HepG2 (cell line): ENCODE data around the gene TRAF4. TPM values are rescaled to one million over a fixed set of nuclear protein-coding genes. Genes with fewer than 3 reads are reported as not detected.

Source experiments
- ATAC-seq: fragments of 200-7000 bp; cut with Tn5 transposase; 3 replicates; pipeline ENCODE4 v1.9.1; 2020; ENCODE audit warnings: mild to moderate bottlenecking, moderate library complexity
- BruUV-seq: library from RNA; stranded (reverse); fragments of 400-500 nt; replicated peaks from 2 replicates; lab custom pipeline; 2021; lab: Mats Ljungman, UMichigan
- CTCF ChIA-PET: fragments of 300-600 bp; formaldehyde crosslinking; extraction: SDS; loops from one replicate; lab custom pipeline; 2021; ENCODE audit warnings: low total read pairs, inconsistent platforms, low intra/inter-chr PET ratio; lab: Yijun Ruan, JAX
- POLR2A ChIA-PET: fragments of 350-600 bp; sonication (Branson Sonifier 250); formaldehyde crosslinking; loops from one replicate; lab custom pipeline; 2020; ENCODE audit warnings: antibody characterized with exemption, inconsistent platforms; lab: Yijun Ruan, JAX
- DNase-seq: peaks from one replicate; pipeline ENCODE4 v3.0.0-alpha.2; 2015; ENCODE audit warnings: low spot score
- FAIRE-seq: peaks from 3 replicates; lab custom pipeline; 2011; peaks lifted over from hg19 to GRCh38; lab: Jason Lieb, UNC
- H2AFZ ChIP-seq: one replicate; pipeline ENCODE4 v1.6.1; 2011; ENCODE audit warnings: low read length, inconsistent platforms
- H3K27ac ChIP-seq: fragments of 300-600 bp; 3 replicates; pipeline ENCODE4 v1.8.0; 2011; ENCODE audit warnings: mixed run types, mild to moderate bottlenecking, mixed read lengths, low read length, inconsistent platforms; ENCODE audit not compliant: insufficient read depth; ENCODE audit errors: extremely low read length
- H3K27me3 ChIP-seq, 2 experiments: fragments of 200-600 bp in 1 of 2; 2 replicates in 1 of 2; 3 replicates in 1 of 2; pipeline versions ENCODE4 v1.6.0 to v1.8.0; 2011; ENCODE audit warnings: low read length in 2 of 2, mild to moderate bottlenecking in 2 of 2, moderate library complexity in 2 of 2, inconsistent platforms in 1 of 2; ENCODE audit not compliant: insufficient read depth in 2 of 2, control insufficient read depth in 1 of 2
- H3K36me3 ChIP-seq, 2 experiments: fragments of 200-600 bp in 1 of 2; replicated peaks in 1 of 2; 2 replicates in 1 of 2; 3 replicates in 1 of 2; pipeline versions ENCODE4 v1.5.1 to v1.8.0; 2011; ENCODE audit warnings: low read length in 2 of 2, inconsistent platforms in 1 of 2; ENCODE audit not compliant: insufficient read depth in 2 of 2, control insufficient read depth in 1 of 2
- H3K4me1 ChIP-seq: 2 replicates; pipeline ENCODE4 v1.5.1; 2012; ENCODE audit warnings: low read length, inconsistent platforms; ENCODE audit not compliant: insufficient read depth
- H3K4me2 ChIP-seq: 2 replicates; pipeline ENCODE4 v1.6.0; 2011; ENCODE audit warnings: low read depth, low read length, inconsistent platforms
- H3K4me3 ChIP-seq, 3 experiments: fragments of 200-600 bp in 1 of 3; sonication (generic), shearing (Covaris generic) in 1 of 3; replicated peaks in 1 of 3; 2 replicates each; pipeline ENCODE4 v1.5.1; 2011 to 2016; ENCODE audit warnings: low read length in 3 of 3, inconsistent platforms in 2 of 3, low read depth in 2 of 3, mild to moderate bottlenecking in 2 of 3, control low read depth in 1 of 3, mixed read lengths in 1 of 3; ENCODE audit not compliant: insufficient read depth in 1 of 3
- H3K79me2 ChIP-seq: one replicate; pipeline ENCODE4 v1.6.1; 2011; ENCODE audit warnings: low read length, inconsistent platforms; ENCODE audit not compliant: insufficient read depth
- H3K9ac ChIP-seq: 2 replicates; pipeline ENCODE4 v1.6.0; 2011; ENCODE audit warnings: mild to moderate bottlenecking, low read depth, low read length, inconsistent platforms; ENCODE audit not compliant: insufficient read depth
- H3K9me3 ChIP-seq: 2 replicates; pipeline ENCODE4 v1.5.1; 2012; ENCODE audit warnings: mild to moderate bottlenecking, low read length
- H4K20me1 ChIP-seq: 2 replicates; pipeline ENCODE4 v1.6.0; 2011; ENCODE audit warnings: inconsistent platforms, mild to moderate bottlenecking, low read length, moderate library complexity; ENCODE audit not compliant: insufficient read depth
- NCOA2 ChIP-seq: sonication (generic); formaldehyde crosslinking; IDR thresholded peaks from 2 replicates; pipeline ENCODE4 v1.8.0; 2022; ENCODE audit warnings: inconsistent platforms
- NFATC3 ChIP-seq: sonication (generic); formaldehyde crosslinking; IDR thresholded peaks from 2 replicates; pipeline ENCODE4 v1.5.1; 2020; ENCODE audit warnings: mild to moderate bottlenecking, missing genetic modification reagents
- NFYC ChIP-seq: IDR thresholded peaks from 2 replicates; pipeline ENCODE4 v1.6.1; 2016; ENCODE audit warnings: missing genetic modification reagents, missing compliant biosample characterization
- PRPF4 ChIP-seq: fragments of 200-400 bp; formaldehyde crosslinking; IDR thresholded peaks from 2 replicates; pipeline ENCODE4 v1.6.1; 2016; ENCODE audit warnings: low read length, low read depth; ENCODE audit not compliant: poor library complexity, severe bottlenecking
- RFX1 ChIP-seq: fragments of 450-650 bp; IDR thresholded peaks from 2 replicates; pipeline ENCODE4 v1.6.1; 2017
- ZNF143 ChIP-seq: sonication (generic); formaldehyde crosslinking; IDR thresholded peaks from 2 replicates; pipeline ENCODE4 v1.4.0; 2020; ENCODE audit warnings: missing genetic modification reagents
- ZNF777 ChIP-seq: sonication (generic); formaldehyde crosslinking; IDR thresholded peaks from 2 replicates; pipeline ENCODE4 v1.4.0; 2020; ENCODE audit warnings: missing genetic modification reagents
- WGBS: methylation state at CpG from one replicate; pipeline ENCODE4 v1.1.6; 2017; ENCODE audit warnings: low lambda C conversion rate; 5-methylcytosine and 5-hydroxymethylcytosine counted together
- in situ Hi-C: cut with HindIII; loops from 2 replicates; pipeline ENCODE4 v1.10.0; 2017; ENCODE audit warnings: low pct_unique_long_range_greater_than_20kb; ENCODE audit not compliant: extremely low pct_ligation_motif_present
- intact Hi-C: fragments of 100-400 bp; cut with micrococcal nuclease; formaldehyde crosslinking; loops from one replicate; pipeline ENCODE4 v1.10.0; 2022; ENCODE audit not compliant: unreplicated experiment
- polyA plus RNA-seq, 8 experiments: library from polyadenylated mRNA; depleted of rRNA in 3 of 8; stranded (reverse) in 7 of 8; unstranded in 1 of 8; fragments of >200 nt; fragmentation: Illumina TruSeq in 4 of 8; extraction: Trizol in 4 of 8; gene quantifications; 2 replicates each; pipeline versions ENCODE4 v1.2.1 to v1.2.3, GENCODE V29; 2011 to 2016; ENCODE audit warnings: low read depth in 4 of 8, missing spikeins in 1 of 8, mixed read lengths in 1 of 8; ENCODE audit not compliant: insufficient read depth in 1 of 8
- total RNA-seq, 5 experiments: library from RNA; depleted of rRNA; stranded (reverse); fragments of >200 nt; fragmentation: Illumina TruSeq; extraction: Trizol; gene quantifications; 2 replicates each; pipeline ENCODE4 v1.2.3, GENCODE V29; 2016; ENCODE audit warnings: low read depth in 1 of 5
- TF ChIP-seq, protein P1 (sequence below): sonication (generic); formaldehyde crosslinking; IDR thresholded peaks from 2 replicates; pipeline ENCODE4 v1.4.0; 2020; ENCODE audit warnings: missing genetic modification reagents
- TF ChIP-seq, protein P2 (sequence below): sonication (generic); formaldehyde crosslinking; IDR thresholded peaks from 2 replicates; pipeline ENCODE4 v1.5.0; 2020; ENCODE audit warnings: missing genetic modification reagents
- TF ChIP-seq, protein P3 (sequence below): sonication (generic); formaldehyde crosslinking; IDR thresholded peaks from 2 replicates; pipeline ENCODE4 v1.5.0; 2020; ENCODE audit warnings: mild to moderate bottlenecking, missing genetic modification reagents, moderate library complexity
- TF ChIP-seq, protein P4 (sequence below): sonication (generic); formaldehyde crosslinking; IDR thresholded peaks from 2 replicates; pipeline ENCODE4 v1.5.1; 2020; ENCODE audit warnings: missing genetic modification reagents, mild to moderate bottlenecking, borderline replicate concordance
- TF ChIP-seq, protein P5 (sequence below): sonication (generic); formaldehyde crosslinking; conservative IDR thresholded peaks from 2 replicates; pipeline ENCODE4 v1.4.0; 2020; ENCODE audit warnings: missing genetic modification reagents

Gene TRAF4
- total and polyA plus RNA-seq, 2 of the 13 experiments (the other 11 are each of a cell fraction or from before 2014, with no cell fraction given) = 86.0 to 89.9 TPM

DNA sequence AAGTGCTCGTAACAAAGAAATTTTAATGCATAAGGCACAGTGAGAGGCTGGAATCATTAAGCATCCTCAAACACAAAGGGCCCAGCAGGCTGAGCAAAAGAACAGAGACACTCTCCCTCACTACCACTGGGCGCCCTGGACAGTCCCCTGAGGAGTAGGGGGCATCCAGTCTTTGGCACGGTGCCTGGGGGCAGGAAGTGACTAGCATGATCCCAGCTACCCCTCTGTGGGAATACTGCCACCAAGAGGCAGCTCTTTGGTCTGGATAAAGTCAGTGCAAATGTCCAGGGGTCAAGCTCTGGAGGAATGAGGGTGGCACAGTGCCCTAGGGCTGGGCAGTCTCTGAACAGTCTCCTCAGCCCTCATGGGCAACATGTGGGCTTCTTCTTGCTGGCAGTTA lies 29.5 kb upstream of the TRAF4 start:
- Histone ChIP-seq H3K27me3 (peaks cover 2 to 3% of the 10 kb centered on the region in 2 experiments; a peak in 2 of 5 replicates), H3K9ac (no peak overlapping the region), H3K79me2 (no peaks in the 10 kb centered on the region), H4K20me1 (no peaks in the 10 kb centered on the region), H3K9me3 (no peaks in the 10 kb centered on the region), H3K4me3 (no peak overlapping the region), H3K4me2 (no peak overlapping the region), H3K36me3 (no peaks in the 10 kb centered on the region), H3K27ac (no peak overlapping the region), H3K4me1 (peaks cover 54% of the 10 kb centered on the region), H2AFZ (no peak overlapping the region)
- ChIA-PET POLR2A (interaction anchor here (10.1 kb wide), 1 partner anchor 15 kb away, joined by 145 read pairs; no protein-coding TSS in a partner anchor), CTCF (no interaction called here)
- in situ Hi-C loops = no loop called here
- FAIRE-seq (no peak), ATAC-seq (no peak), DNase-seq (no peak)
- BruUV-seq = no TSS peak
- 43% methylated on average over 3 of the region's 3 CpGs for WGBS
- intact Hi-C loops = no loop called here
- TF ChIP-seq, protein P1, sequence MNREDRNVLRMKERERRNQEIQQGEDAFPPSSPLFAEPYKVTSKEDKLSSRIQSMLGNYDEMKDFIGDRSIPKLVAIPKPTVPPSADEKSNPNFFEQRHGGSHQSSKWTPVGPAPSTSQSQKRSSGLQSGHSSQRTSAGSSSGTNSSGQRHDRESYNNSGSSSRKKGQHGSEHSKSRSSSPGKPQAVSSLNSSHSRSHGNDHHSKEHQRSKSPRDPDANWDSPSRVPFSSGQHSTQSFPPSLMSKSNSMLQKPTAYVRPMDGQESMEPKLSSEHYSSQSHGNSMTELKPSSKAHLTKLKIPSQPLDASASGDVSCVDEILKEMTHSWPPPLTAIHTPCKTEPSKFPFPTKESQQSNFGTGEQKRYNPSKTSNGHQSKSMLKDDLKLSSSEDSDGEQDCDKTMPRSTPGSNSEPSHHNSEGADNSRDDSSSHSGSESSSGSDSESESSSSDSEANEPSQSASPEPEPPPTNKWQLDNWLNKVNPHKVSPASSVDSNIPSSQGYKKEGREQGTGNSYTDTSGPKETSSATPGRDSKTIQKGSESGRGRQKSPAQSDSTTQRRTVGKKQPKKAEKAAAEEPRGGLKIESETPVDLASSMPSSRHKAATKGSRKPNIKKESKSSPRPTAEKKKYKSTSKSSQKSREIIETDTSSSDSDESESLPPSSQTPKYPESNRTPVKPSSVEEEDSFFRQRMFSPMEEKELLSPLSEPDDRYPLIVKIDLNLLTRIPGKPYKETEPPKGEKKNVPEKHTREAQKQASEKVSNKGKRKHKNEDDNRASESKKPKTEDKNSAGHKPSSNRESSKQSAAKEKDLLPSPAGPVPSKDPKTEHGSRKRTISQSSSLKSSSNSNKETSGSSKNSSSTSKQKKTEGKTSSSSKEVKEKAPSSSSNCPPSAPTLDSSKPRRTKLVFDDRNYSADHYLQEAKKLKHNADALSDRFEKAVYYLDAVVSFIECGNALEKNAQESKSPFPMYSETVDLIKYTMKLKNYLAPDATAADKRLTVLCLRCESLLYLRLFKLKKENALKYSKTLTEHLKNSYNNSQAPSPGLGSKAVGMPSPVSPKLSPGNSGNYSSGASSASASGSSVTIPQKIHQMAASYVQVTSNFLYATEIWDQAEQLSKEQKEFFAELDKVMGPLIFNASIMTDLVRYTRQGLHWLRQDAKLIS (CRISPR knock-in tag) = no peak
- no peak for TF ChIP-seq RFX1
- TF ChIP-seq NCOA2 (CRISPR knock-in tag) = no peak
- TF ChIP-seq ZNF777 (CRISPR knock-in tag) = no peak
- TF ChIP-seq, protein P2, sequence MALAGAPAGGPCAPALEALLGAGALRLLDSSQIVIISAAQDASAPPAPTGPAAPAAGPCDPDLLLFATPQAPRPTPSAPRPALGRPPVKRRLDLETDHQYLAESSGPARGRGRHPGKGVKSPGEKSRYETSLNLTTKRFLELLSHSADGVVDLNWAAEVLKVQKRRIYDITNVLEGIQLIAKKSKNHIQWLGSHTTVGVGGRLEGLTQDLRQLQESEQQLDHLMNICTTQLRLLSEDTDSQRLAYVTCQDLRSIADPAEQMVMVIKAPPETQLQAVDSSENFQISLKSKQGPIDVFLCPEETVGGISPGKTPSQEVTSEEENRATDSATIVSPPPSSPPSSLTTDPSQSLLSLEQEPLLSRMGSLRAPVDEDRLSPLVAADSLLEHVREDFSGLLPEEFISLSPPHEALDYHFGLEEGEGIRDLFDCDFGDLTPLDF (CRISPR knock-in tag) = no peak
- TF ChIP-seq, protein P3, sequence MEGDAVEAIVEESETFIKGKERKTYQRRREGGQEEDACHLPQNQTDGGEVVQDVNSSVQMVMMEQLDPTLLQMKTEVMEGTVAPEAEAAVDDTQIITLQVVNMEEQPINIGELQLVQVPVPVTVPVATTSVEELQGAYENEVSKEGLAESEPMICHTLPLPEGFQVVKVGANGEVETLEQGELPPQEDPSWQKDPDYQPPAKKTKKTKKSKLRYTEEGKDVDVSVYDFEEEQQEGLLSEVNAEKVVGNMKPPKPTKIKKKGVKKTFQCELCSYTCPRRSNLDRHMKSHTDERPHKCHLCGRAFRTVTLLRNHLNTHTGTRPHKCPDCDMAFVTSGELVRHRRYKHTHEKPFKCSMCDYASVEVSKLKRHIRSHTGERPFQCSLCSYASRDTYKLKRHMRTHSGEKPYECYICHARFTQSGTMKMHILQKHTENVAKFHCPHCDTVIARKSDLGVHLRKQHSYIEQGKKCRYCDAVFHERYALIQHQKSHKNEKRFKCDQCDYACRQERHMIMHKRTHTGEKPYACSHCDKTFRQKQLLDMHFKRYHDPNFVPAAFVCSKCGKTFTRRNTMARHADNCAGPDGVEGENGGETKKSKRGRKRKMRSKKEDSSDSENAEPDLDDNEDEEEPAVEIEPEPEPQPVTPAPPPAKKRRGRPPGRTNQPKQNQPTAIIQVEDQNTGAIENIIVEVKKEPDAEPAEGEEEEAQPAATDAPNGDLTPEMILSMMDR (CRISPR knock-in tag) = peak; percentile 62
- no peak for TF ChIP-seq NFYC (CRISPR knock-in tag)
- TF ChIP-seq ZNF143 (CRISPR knock-in tag) = no peak
- no peak for TF ChIP-seq NFATC3 (CRISPR knock-in tag)
- TF ChIP-seq, protein P4, sequence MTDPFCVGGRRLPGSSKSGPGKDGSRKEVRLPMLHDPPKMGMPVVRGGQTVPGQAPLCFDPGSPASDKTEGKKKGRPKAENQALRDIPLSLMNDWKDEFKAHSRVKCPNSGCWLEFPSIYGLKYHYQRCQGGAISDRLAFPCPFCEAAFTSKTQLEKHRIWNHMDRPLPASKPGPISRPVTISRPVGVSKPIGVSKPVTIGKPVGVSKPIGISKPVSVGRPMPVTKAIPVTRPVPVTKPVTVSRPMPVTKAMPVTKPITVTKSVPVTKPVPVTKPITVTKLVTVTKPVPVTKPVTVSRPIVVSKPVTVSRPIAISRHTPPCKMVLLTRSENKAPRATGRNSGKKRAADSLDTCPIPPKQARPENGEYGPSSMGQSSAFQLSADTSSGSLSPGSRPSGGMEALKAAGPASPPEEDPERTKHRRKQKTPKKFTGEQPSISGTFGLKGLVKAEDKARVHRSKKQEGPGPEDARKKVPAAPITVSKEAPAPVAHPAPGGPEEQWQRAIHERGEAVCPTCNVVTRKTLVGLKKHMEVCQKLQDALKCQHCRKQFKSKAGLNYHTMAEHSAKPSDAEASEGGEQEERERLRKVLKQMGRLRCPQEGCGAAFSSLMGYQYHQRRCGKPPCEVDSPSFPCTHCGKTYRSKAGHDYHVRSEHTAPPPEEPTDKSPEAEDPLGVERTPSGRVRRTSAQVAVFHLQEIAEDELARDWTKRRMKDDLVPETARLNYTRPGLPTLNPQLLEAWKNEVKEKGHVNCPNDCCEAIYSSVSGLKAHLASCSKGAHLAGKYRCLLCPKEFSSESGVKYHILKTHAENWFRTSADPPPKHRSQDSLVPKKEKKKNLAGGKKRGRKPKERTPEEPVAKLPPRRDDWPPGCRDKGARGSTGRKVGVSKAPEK (CRISPR knock-in tag) = no peak
- TF ChIP-seq, protein P5, sequence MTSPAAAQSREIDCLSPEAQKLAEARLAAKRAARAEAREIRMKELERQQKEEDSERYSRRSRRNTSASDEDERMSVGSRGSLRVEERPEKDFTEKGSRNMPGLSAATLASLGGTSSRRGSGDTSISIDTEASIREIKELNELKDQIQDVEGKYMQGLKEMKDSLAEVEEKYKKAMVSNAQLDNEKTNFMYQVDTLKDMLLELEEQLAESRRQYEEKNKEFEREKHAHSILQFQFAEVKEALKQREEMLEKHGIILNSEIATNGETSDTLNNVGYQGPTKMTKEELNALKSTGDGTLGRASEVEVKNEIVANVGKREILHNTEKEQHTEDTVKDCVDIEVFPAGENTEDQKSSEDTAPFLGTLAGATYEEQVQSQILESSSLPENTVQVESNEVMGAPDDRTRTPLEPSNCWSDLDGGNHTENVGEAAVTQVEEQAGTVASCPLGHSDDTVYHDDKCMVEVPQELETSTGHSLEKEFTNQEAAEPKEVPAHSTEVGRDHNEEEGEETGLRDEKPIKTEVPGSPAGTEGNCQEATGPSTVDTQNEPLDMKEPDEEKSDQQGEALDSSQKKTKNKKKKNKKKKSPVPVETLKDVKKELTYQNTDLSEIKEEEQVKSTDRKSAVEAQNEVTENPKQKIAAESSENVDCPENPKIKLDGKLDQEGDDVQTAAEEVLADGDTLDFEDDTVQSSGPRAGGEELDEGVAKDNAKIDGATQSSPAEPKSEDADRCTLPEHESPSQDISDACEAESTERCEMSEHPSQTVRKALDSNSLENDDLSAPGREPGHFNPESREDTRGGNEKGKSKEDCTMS (CRISPR knock-in tag) = no peak
- no peak for TF ChIP-seq PRPF4
